ENCODE results near the gene CBX6.
"Not testable (repeated sequence)": the region's sequence is repeated elsewhere in the genome, so short reads cannot be mapped to it uniquely, and the experiment has no call there.

The CBX6 gene

DNA sequence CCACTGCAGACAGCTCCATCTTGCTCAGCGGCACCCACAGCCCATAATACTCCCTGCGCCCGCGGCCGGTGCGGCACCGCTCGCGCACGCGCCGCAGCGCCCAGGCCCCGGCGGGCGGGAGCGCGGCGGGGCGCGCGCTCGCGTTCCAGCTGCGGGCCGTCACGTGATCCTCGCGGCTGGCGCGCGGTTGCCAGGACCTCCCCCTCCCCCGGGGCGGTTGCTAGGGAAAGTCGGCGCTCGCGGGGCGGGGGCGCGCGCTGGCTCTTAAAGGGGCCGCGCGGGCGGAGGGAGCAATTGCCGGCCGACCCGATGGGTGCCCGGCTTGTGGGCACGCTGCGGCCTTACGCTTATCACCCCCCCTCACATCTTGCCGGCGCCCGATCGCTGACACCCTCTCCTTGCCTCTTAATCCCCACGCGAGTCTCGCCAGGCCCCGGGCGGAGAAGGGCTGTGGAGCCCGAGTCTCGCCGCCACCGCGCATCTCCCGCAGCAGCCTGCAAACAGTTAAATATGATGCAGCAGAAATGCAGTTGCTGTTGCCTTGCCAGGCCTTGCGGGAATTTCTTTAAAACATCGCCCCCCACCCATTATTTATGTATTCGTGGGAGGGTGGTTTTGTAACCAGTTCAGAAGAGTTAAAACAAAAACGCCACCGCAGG, at the start of gene CBX6:
Gene CBX6, minus strand, starts transcription at position 45 of the 659 bp plus-strand sequence. Its CDS starts 26 bp downstream, at position 19.
- Histone ChIP-seq H3K36me3 (ENCODE audit: control insufficient read depth in 2 of 2, insufficient read depth in 2 of 2, low read length in 2 of 2) (no peaks in the 10 kb centered on the region), H3K4me3 (ENCODE audit: low read length in 2 of 2) (peak within 1 kb of the TSS; percentile 70 to 72)

GRCh38 chr22:38921806-38922205, 49.8 kb upstream of the CBX6 start:
- Histone ChIP-seq H3K4me1 (ENCODE audit: control insufficient read depth in 2 of 2, insufficient read depth in 2 of 2, low read length in 2 of 2) (peaks cover 40 to 43% of the 10 kb centered on the region in 2 donors), H3K36me3 (ENCODE audit: control insufficient read depth in 2 of 2, insufficient read depth in 2 of 2, low read length in 2 of 2) (no peaks in the 10 kb centered on the region), H3K4me3 (ENCODE audit: low read length in 2 of 2) (no peak overlapping the region), H3K9ac (ENCODE audit: low read depth in 1 of 2, low read length in 2 of 2) (peak overlapping the region in 1 of 2 donors; percentile 49), H3K27me3 (ENCODE audit: control insufficient read depth in 2 of 2, insufficient read depth in 2 of 2, low read length in 2 of 2) (no peaks in the 10 kb centered on the region), H3K9me3 (ENCODE audit: control insufficient read depth in 2 of 2, low read length in 2 of 2) (no peaks in the 10 kb centered on the region), H3K27ac (ENCODE audit: low read depth in 2 of 2, low read length in 2 of 2) (peak overlapping the region; percentile 74 to 79)

More for the DNA sequence above, at the start of gene CBX6:
- H3K4me1 ChIP-seq (ENCODE audit: control insufficient read depth in 2 of 2, insufficient read depth in 2 of 2, low read length in 2 of 2), result peaks cover 19 to 26% of the 10 kb centered on the region in 2 donors
- peak within 1 kb of the TSS; percentile 72 to 87 for H3K27ac ChIP-seq (ENCODE audit: low read depth in 2 of 2, low read length in 2 of 2)
- peak within 1 kb of the TSS; percentile 63 to 76 for H3K9ac ChIP-seq (ENCODE audit: low read depth in 1 of 2, low read length in 2 of 2)
- no peaks in the 10 kb centered on the region for H3K9me3 ChIP-seq (ENCODE audit: control insufficient read depth in 2 of 2, low read length in 2 of 2)
- H3K27me3 ChIP-seq (ENCODE audit: control insufficient read depth in 2 of 2, insufficient read depth in 2 of 2, low read length in 2 of 2), result peaks cover 10 to 31% of the 10 kb centered on the region in 2 donors

- H3K36me3 ChIP-seq (ENCODE audit: control insufficient read depth in 2 of 2, insufficient read depth in 2 of 2, low read length in 2 of 2), result no peaks in the 10 kb centered on the region
- H3K27me3 ChIP-seq (ENCODE audit: control insufficient read depth in 2 of 2, insufficient read depth in 2 of 2, low read length in 2 of 2), result no peaks in the 10 kb centered on the region
- H3K4me3 ChIP-seq (ENCODE audit: low read length in 2 of 2), result no peak overlapping the region
- peak overlapping the region in 1 of 2 donors; percentile 49 for H3K9ac ChIP-seq (ENCODE audit: low read depth in 1 of 2, low read length in 2 of 2)
- H3K27ac ChIP-seq (ENCODE audit: low read depth in 2 of 2, low read length in 2 of 2), result peak overlapping the region; percentile 74 to 79
- peaks cover 40 to 43% of the 10 kb centered on the region in 2 donors for H3K4me1 ChIP-seq (ENCODE audit: control insufficient read depth in 2 of 2, insufficient read depth in 2 of 2, low read length in 2 of 2)
- no peaks in the 10 kb centered on the region for H3K9me3 ChIP-seq (ENCODE audit: control insufficient read depth in 2 of 2, low read length in 2 of 2)
Measured at GRCh38 chr22:38921120-38921519, 49.1 kb upstream of the CBX6 start.

DNA sequence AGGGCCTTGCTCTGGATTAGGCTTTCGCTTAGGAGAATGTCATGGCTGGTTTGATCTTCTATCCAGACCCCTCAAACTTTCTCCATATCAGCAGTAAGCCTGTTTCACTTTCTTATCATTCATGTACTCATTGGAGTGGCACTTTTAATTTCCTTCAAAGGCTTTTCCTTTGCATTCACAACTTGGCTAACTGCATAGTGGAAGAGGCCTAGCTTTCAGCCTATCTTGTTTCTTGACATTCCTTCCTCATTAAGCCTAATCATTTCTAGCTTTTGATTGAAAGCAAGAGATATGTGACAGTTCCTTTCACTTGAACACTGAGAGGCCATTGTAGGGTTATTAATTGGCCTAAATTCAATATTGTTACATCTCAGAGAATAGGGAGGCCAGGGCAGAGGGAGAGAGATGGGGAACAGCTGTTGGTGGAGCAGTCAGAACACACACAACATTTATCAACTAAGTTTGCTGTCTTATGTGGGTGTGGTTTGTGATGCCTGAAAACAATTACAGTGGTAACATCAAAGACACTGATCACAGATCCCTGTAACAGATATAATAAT, 47.7 kb upstream of the CBX6 start:
- Histone ChIP-seq H3K9me3 (ENCODE audit: control insufficient read depth in 2 of 2, low read length in 2 of 2) (no peaks in the 10 kb centered on the region), H3K9ac (ENCODE audit: low read depth in 1 of 2, low read length in 2 of 2) (no peak overlapping the region), H3K27me3 (ENCODE audit: control insufficient read depth in 2 of 2, insufficient read depth in 2 of 2, low read length in 2 of 2) (peaks cover 0 to 2% of the 10 kb centered on the region in 2 donors), H3K4me1 (ENCODE audit: control insufficient read depth in 2 of 2, insufficient read depth in 2 of 2, low read length in 2 of 2) (peaks cover 30 to 38% of the 10 kb centered on the region in 2 donors), H3K36me3 (ENCODE audit: control insufficient read depth in 2 of 2, insufficient read depth in 2 of 2, low read length in 2 of 2) (no peaks in the 10 kb centered on the region), H3K27ac (ENCODE audit: low read depth in 2 of 2, low read length in 2 of 2) (no peak overlapping the region), H3K4me3 (ENCODE audit: low read length in 2 of 2) (no peak overlapping the region)

DNA sequence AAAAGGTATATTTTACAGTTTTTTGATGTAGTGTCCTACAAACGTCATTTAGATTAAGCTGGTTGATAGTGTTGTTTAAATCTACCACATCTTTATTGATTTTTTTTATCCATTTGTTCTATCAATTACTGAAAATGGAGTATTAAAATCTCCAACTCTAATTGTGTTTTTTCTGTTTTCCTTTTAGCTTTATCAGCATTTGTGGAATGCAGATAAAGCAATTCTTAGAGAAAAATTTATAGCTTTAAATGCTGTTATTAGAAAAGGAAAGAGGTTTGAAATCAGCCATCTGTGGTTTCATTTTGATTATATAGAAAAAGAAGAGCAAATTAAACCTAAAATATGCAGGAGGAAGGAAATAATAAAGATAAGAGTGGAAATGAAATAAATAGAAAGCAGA, 39.4 kb upstream of the CBX6 start:
- Histone ChIP-seq H3K4me1 (ENCODE audit: control insufficient read depth in 2 of 2, insufficient read depth in 2 of 2, low read length in 2 of 2) (no peaks in the 10 kb centered on the region), H3K27me3 (ENCODE audit: control insufficient read depth in 2 of 2, insufficient read depth in 2 of 2, low read length in 2 of 2) (peaks cover 6 to 11% of the 10 kb centered on the region in 2 donors), H3K9ac (ENCODE audit: low read depth in 1 of 2, low read length in 2 of 2) (no peak overlapping the region), H3K4me3 (ENCODE audit: low read length in 2 of 2) (no peak overlapping the region), H3K9me3 (ENCODE audit: control insufficient read depth in 2 of 2, low read length in 2 of 2) (no peaks in the 10 kb centered on the region), H3K36me3 (ENCODE audit: control insufficient read depth in 2 of 2, insufficient read depth in 2 of 2, low read length in 2 of 2) (no peaks in the 10 kb centered on the region), H3K27ac (ENCODE audit: low read depth in 2 of 2, low read length in 2 of 2) (no peak overlapping the region)

DNA sequence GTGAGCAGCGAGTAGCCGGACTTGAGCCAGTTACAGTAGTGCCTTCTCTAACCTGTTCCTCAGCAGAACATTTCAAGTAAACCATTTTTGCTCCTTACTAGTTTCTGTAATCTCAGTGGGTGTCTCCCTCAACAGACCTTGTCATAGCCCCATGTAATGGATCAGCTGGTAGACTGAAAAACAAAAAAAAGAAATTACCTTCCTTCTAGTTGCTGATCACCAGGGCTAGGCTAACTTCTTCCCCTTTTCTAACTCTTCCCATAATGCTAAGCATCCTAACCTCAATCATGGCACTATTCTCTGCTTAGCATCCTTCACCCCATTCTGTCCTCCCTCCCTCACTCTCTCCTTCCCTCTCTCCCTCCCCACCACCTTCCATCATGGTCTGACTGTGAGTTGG, 35.8 kb upstream of the CBX6 start:
- no peaks in the 10 kb centered on the region for H3K9me3 ChIP-seq (ENCODE audit: control insufficient read depth in 2 of 2, low read length in 2 of 2)
- peaks cover 4 to 7% of the 10 kb centered on the region in 2 donors for H3K27me3 ChIP-seq (ENCODE audit: control insufficient read depth in 2 of 2, insufficient read depth in 2 of 2, low read length in 2 of 2)
- H3K4me1 ChIP-seq (ENCODE audit: control insufficient read depth in 2 of 2, insufficient read depth in 2 of 2, low read length in 2 of 2), result no peaks in the 10 kb centered on the region

GRCh38 chr22:38906052-38906451, 34.0 kb upstream of the CBX6 start:
- no peaks in the 10 kb centered on the region for H3K4me1 ChIP-seq (ENCODE audit: control insufficient read depth in 2 of 2, insufficient read depth in 2 of 2, low read length in 2 of 2)
- H3K27me3 ChIP-seq (ENCODE audit: control insufficient read depth in 2 of 2, insufficient read depth in 2 of 2, low read length in 2 of 2), result peaks cover 4 to 10% of the 10 kb centered on the region in 2 donors
- no peaks in the 10 kb centered on the region for H3K9me3 ChIP-seq (ENCODE audit: control insufficient read depth in 2 of 2, low read length in 2 of 2)

More for the DNA sequence above, 35.8 kb upstream of the CBX6 start:
- no peak overlapping the region for H3K27ac ChIP-seq (ENCODE audit: low read depth in 2 of 2, low read length in 2 of 2)
- no peaks in the 10 kb centered on the region for H3K36me3 ChIP-seq (ENCODE audit: control insufficient read depth in 2 of 2, insufficient read depth in 2 of 2, low read length in 2 of 2)
- no peak overlapping the region for H3K9ac ChIP-seq (ENCODE audit: low read depth in 1 of 2, low read length in 2 of 2)
- no peak overlapping the region for H3K4me3 ChIP-seq (ENCODE audit: low read length in 2 of 2)

DNA sequence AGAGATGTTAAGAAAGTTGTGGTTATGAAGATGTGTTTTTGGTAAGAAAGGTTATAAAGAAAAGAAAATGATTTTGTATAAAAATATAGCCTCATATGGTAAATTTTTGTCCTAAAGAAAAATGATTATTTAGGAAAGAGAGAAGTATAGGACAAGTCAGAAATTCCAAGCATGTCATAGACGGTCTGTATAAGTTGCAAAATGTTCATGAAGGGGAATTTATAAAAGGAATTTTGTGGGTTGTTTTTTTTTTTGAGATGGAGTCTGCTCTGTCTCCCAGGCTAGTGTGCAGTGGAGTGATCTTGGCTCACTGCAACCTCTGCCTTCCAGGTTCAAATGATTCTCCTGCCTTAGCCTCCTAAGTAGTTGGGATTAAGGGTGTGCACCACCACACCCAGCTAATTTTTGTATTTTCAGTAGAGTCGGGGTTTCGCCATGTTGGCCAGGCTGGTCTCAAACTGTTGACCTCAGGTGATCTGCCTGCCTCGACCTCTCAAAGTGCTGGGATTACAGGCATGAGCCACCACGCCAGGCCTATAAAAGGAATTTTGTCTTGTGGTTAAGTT, 32.1 kb upstream of the CBX6 start:
- not testable (repeated sequence) for H3K9ac ChIP-seq (ENCODE audit: low read depth in 1 of 2, low read length in 2 of 2); H3K36me3 ChIP-seq (ENCODE audit: control insufficient read depth in 2 of 2, insufficient read depth in 2 of 2, low read length in 2 of 2); H3K9me3 ChIP-seq (ENCODE audit: control insufficient read depth in 2 of 2, low read length in 2 of 2)

More at GRCh38 chr22:38906052-38906451, 34.0 kb upstream of the CBX6 start:
- Histone ChIP-seq H3K27ac (ENCODE audit: low read depth in 2 of 2, low read length in 2 of 2) (no peak overlapping the region), H3K36me3 (ENCODE audit: control insufficient read depth in 2 of 2, insufficient read depth in 2 of 2, low read length in 2 of 2) (no peaks in the 10 kb centered on the region), H3K4me3 (ENCODE audit: low read length in 2 of 2) (no peak overlapping the region), H3K9ac (ENCODE audit: low read depth in 1 of 2, low read length in 2 of 2) (no peak overlapping the region)

GRCh38 chr22:38901111-38901641, 29.2 kb upstream of the CBX6 start:
- Histone ChIP-seq H3K4me1 (ENCODE audit: control insufficient read depth in 2 of 2, insufficient read depth in 2 of 2, low read length in 2 of 2) (no peaks in the 10 kb centered on the region), H3K27ac (ENCODE audit: low read depth in 2 of 2, low read length in 2 of 2) (no peak overlapping the region), H3K9me3 (ENCODE audit: control insufficient read depth in 2 of 2, low read length in 2 of 2) (no peaks in the 10 kb centered on the region), H3K27me3 (ENCODE audit: control insufficient read depth in 2 of 2, insufficient read depth in 2 of 2, low read length in 2 of 2) (peaks cover 0 to 3% of the 10 kb centered on the region in 2 donors), H3K36me3 (ENCODE audit: control insufficient read depth in 2 of 2, insufficient read depth in 2 of 2, low read length in 2 of 2) (no peaks in the 10 kb centered on the region), H3K9ac (ENCODE audit: low read depth in 1 of 2, low read length in 2 of 2) (no peak overlapping the region), H3K4me3 (ENCODE audit: low read length in 2 of 2) (no peak overlapping the region)

More for the DNA sequence above, 32.1 kb upstream of the CBX6 start:
- H3K27ac ChIP-seq (ENCODE audit: low read depth in 2 of 2, low read length in 2 of 2); H3K4me1 ChIP-seq (ENCODE audit: control insufficient read depth in 2 of 2, insufficient read depth in 2 of 2, low read length in 2 of 2); H3K27me3 ChIP-seq (ENCODE audit: control insufficient read depth in 2 of 2, insufficient read depth in 2 of 2, low read length in 2 of 2); H3K4me3 ChIP-seq (ENCODE audit: low read length in 2 of 2): not testable (repeated sequence)

GRCh38 chr22:38900677-38901076, 28.7 kb upstream of the CBX6 start:
- no peak overlapping the region for H3K27ac ChIP-seq (ENCODE audit: low read depth in 2 of 2, low read length in 2 of 2)
- H3K4me1 ChIP-seq (ENCODE audit: control insufficient read depth in 2 of 2, insufficient read depth in 2 of 2, low read length in 2 of 2), result no peaks in the 10 kb centered on the region
- H3K9me3 ChIP-seq (ENCODE audit: control insufficient read depth in 2 of 2, low read length in 2 of 2), result no peaks in the 10 kb centered on the region
- no peak overlapping the region for H3K9ac ChIP-seq (ENCODE audit: low read depth in 1 of 2, low read length in 2 of 2)
- no peaks in the 10 kb centered on the region for H3K36me3 ChIP-seq (ENCODE audit: control insufficient read depth in 2 of 2, insufficient read depth in 2 of 2, low read length in 2 of 2)
- peaks cover 0 to 3% of the 10 kb centered on the region in 2 donors for H3K27me3 ChIP-seq (ENCODE audit: control insufficient read depth in 2 of 2, insufficient read depth in 2 of 2, low read length in 2 of 2)
- H3K4me3 ChIP-seq (ENCODE audit: low read length in 2 of 2), result no peak overlapping the region
